ENCODE data around the gene ZNF438. TPM values are rescaled to one million over a fixed set of nuclear protein-coding genes. Genes with fewer than 3 reads are reported as not detected.

ZNF438 gene
- total and polyA plus RNA-seq, 2 of the 13 experiments (the other 11 are each of a cell fraction or from before 2014, with no cell fraction given) = 0.75 to 0.83 TPM

DNA sequence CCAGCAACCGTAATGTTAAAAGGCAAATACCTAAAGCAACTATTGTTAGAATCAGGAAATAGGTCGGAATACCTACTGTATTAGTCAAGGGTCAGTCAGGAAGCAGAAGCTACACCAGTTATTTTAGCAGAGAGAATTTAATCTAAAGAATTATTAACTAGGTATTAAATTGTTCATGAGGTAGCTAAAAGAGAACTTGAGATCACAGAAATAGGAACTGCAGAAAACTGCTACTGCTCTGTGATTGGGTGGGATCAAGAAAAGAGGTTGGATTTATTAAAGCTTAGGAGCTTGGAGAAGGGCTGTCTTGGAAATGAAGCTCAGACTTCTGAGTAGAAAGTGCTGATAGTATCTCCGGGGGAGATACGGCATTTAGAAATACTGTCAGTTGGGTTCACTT is 20.0 kb upstream of the ZNF438 start:
- CTCF ChIA-PET (ENCODE audit: low intra/inter-chr PET ratio, low total read pairs) = no interaction called here
- no peak for DNase-seq (ENCODE audit: low spot score)

More for the DNA sequence above, 20.0 kb upstream of the ZNF438 start:
- no peak for TF ChIP-seq CREB1 (IDR thresholded peaks at IDR 0.05)
- no peak for TF ChIP-seq CREB1 (CRISPR knock-in tag; IDR thresholded peaks at IDR 0.05)
- TF ChIP-seq, protein P1, sequence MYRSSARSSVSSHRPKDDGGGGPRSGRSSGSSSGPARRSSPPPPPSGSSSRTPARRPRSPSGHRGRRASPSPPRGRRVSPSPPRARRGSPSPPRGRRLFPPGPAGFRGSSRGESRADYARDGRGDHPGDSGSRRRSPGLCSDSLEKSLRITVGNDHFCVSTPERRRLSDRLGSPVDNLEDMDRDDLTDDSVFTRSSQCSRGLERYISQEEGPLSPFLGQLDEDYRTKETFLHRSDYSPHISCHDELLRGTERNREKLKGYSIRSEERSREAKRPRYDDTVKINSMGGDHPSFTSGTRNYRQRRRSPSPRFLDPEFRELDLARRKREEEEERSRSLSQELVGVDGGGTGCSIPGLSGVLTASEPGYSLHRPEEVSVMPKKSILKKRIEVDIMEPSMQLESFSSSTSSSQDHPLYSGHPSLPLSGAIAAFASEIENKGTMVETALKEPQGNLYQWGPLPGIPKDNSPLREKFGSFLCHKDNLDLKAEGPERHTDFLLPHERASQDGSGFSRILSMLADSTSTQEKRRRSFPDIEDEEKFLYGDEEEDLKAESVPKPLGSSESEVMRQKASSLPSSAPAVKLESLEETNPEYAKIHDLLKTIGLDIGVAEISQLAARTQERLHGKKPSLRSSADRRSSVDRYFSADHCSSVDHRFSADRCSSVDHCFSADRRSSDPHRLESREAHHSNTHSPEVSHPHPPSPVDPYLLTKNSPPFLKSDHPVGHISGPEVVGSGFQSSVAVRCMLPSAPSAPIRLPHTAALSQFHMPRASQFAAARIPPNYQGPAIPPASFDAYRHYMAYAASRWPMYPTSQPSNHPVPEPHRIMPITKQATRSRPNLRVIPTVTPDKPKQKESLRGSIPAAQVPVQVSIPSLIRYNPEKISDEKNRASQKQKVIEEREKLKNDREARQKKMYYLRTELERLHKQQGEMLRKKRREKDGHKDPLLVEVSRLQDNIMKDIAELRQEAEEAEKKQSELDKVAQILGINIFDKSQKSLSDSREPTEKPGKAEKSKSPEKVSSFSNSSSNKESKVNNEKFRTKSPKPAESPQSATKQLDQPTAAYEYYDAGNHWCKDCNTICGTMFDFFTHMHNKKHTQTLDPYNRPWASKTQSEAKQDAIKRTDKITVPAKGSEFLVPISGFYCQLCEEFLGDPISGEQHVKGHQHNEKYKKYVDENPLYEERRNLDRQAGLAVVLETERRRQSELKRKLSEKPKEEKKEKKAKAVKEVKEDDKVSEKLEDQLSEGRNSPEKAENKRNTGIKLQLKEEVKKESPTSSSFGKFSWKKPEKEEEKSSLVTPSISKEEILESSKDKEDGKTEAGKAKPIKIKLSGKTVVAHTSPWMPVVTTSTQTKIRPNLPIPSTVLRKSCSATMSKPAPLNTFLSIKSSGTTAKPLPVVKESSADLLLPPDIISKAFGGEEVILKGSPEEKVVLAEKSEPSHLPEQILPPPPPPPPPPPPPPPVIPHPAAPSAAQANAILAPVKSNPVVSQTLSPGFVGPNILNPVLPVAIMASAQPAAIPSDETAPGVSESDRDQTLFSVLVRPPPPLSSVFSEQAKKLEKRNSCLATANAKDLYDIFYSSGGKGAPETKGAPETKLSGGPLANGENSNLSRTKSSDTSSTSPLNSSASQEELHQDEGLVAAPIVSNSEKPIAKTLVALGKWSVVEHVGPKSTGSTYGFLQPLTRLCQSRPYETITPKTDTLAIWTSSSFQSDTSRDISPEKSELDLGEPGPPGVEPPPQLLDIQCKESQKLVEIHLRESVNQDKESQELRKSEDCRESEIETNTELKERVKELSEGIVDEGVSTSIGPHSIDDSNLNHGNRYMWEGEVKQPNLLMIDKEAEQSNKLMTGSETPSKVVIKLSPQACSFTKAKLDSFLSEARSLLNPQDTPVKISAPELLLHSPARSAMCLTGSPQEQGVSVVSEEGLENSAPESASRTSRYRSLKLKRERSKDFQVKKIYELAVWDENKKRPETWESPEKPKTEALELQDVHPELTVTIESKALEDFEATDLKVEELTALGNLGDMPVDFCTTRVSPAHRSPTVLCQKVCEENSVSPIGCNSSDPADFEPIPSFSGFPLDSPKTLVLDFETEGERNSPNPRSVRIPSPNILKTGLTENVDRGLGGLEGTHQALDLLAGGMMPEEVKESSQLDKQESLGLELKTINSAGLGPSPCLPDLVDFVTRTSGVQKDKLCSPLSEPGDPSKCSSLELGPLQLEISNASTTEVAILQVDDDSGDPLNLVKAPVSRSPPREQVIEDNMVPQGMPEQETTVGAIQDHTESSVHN (CRISPR knock-in tag; IDR thresholded peaks at IDR 0.05) = no peak
- no peak for TF ChIP-seq FOXJ3 (CRISPR knock-in tag; IDR thresholded peaks at IDR 0.05; ENCODE audit: borderline replicate concordance)
- no peak for TF ChIP-seq RFXANK (CRISPR knock-in tag; IDR thresholded peaks at IDR 0.05)
- no peak for TF ChIP-seq ZNF263 (CRISPR knock-in tag; IDR thresholded peaks at IDR 0.05)
- TF ChIP-seq MED8 (CRISPR knock-in tag; IDR thresholded peaks at IDR 0.05; ENCODE audit: insufficient replicate concordance) = no peak
- TF ChIP-seq, protein P2, sequence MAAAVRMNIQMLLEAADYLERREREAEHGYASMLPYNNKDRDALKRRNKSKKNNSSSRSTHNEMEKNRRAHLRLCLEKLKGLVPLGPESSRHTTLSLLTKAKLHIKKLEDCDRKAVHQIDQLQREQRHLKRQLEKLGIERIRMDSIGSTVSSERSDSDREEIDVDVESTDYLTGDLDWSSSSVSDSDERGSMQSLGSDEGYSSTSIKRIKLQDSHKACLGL (CRISPR knock-in tag; IDR thresholded peaks at IDR 0.05) = no peak
- TF ChIP-seq PAF1 (CRISPR knock-in tag; IDR thresholded peaks at IDR 0.05) = no peak
- TF ChIP-seq ATAD3A (CRISPR knock-in tag; IDR thresholded peaks at IDR 0.05) = no peak
- TF ChIP-seq, protein P3, sequence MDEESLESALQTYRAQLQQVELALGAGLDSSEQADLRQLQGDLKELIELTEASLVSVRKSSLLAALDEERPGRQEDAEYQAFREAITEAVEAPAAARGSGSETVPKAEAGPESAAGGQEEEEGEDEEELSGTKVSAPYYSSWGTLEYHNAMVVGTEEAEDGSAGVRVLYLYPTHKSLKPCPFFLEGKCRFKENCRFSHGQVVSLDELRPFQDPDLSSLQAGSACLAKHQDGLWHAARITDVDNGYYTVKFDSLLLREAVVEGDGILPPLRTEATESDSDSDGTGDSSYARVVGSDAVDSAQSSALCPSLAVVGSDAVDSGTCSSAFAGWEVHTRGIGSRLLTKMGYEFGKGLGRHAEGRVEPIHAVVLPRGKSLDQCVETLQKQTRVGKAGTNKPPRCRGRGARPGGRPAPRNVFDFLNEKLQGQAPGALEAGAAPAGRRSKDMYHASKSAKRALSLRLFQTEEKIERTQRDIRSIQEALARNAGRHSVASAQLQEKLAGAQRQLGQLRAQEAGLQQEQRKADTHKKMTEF (CRISPR knock-in tag; IDR thresholded peaks at IDR 0.05) = no peak
- TF ChIP-seq ZNF207 (IDR thresholded peaks at IDR 0.05; ENCODE audit: borderline replicate concordance) = no peak
- TF ChIP-seq MIER3 (CRISPR knock-in tag; IDR thresholded peaks at IDR 0.05; ENCODE audit: borderline replicate concordance) = no peak
- TF ChIP-seq CCAR2 (optimal IDR thresholded peaks at IDR 0.05; ENCODE audit: low read depth, low read length) = no peak
- no peak for TF ChIP-seq ZNF891 (CRISPR knock-in tag; IDR thresholded peaks at IDR 0.05)
- TF ChIP-seq ISL2 (CRISPR knock-in tag; IDR thresholded peaks at IDR 0.05) = no peak
- Histone ChIP-seq H3K79me2 (ENCODE audit: insufficient read depth, low read length) (no peaks in the 10 kb centered on the region), H3K9ac (ENCODE audit: insufficient read depth, low read depth, low read length) (no peak overlapping the region), H3K36me3 (replicated peaks in 1 of 2; ENCODE audit: control insufficient read depth in 1 of 2, insufficient read depth in 2 of 2, low read length in 2 of 2) (no peaks in the 10 kb centered on the region), H3K27ac (ENCODE audit: extremely low read length, insufficient read depth, low read length) (no peak overlapping the region), H3K27me3 (ENCODE audit: control insufficient read depth in 1 of 2, insufficient read depth in 2 of 2, low read length in 2 of 2) (no peaks in the 10 kb centered on the region), H4K20me1 (ENCODE audit: insufficient read depth, low read length) (no peaks in the 10 kb centered on the region), H3K4me2 (ENCODE audit: low read depth, low read length) (no peak overlapping the region), H2AFZ (ENCODE audit: low read length) (no peak overlapping the region), H3K4me1 (ENCODE audit: insufficient read depth, low read length) (no peaks in the 10 kb centered on the region), H3K4me3 (replicated peaks in 1 of 3; ENCODE audit: insufficient read depth in 1 of 3, low read depth in 2 of 3, low read length in 3 of 3) (no peak overlapping the region), H3K9me3 (ENCODE audit: low read length) (peaks cover 7% of the 10 kb centered on the region; the same call in 1 of the 2 replicates)
- 25% methylated on average over 4 of the region's 4 CpGs for WGBS (ENCODE audit: low lambda C conversion rate)
- intact Hi-C loops (cut with micrococcal nuclease; ENCODE audit: unreplicated experiment) = no loop called here
- ATAC-seq (no peak), FAIRE-seq (no peak)
- POLR2A ChIA-PET = no interaction called here
- in situ Hi-C loops (cut with HindIII; ENCODE audit: extremely low pct_ligation_motif_present, low pct_unique_long_range_greater_than_20kb) = no loop called here
- no TSS peak for BruUV-seq (replicated peaks)

All from HepG2 (cell line).